ENCODE results near the gene PIP5K1C. TPM values are rescaled to one million over a fixed set of nuclear protein-coding genes. Genes with fewer than 3 reads are reported as not detected.
A peak's percentile ranks its signal among the peaks of the same experiment; 100 is the strongest.

PIP5K1C gene
- total and polyA plus RNA-seq, 9 of the 15 experiments (the other 6 are each of a cell fraction or from before 2014, with no cell fraction given): 0.38 to 22.1 (median 4.1) TPM

GRCh38 chr19:3618144-3618810 lies 82.0 kb downstream of the PIP5K1C start (continued):
- no peak for TF ChIP-seq E2F6 (IDR thresholded peaks at IDR 0.05; ENCODE audit: borderline replicate concordance in 1 of 2, extremely low read depth in 1 of 2, insufficient read depth in 1 of 2, insufficient read length in 1 of 2, low read depth in 1 of 2, low read length in 1 of 2, poor library complexity in 1 of 2, severe bottlenecking in 1 of 2)
- no peak for TF ChIP-seq ZBTB12 (CRISPR knock-in tag; IDR thresholded peaks at IDR 0.05)
- TF ChIP-seq NFE2L1 (tag; IDR thresholded peaks at IDR 0.05; ENCODE audit: borderline replicate concordance, low read depth): no peak
- TF ChIP-seq HNRNPUL1 (IDR thresholded peaks at IDR 0.05; ENCODE audit: low read length): no peak
- TF ChIP-seq ZNF121 (CRISPR knock-in tag; conservative IDR thresholded peaks at IDR 0.05): no peak
- TF ChIP-seq ATF7 (IDR thresholded peaks at IDR 0.05): no peak
- no peak for TF ChIP-seq MITF (IDR thresholded peaks at IDR 0.05)
- TF ChIP-seq ZNF644 (tag; IDR thresholded peaks at IDR 0.05; ENCODE audit: low read depth): no peak
- peak in 1 of 3 experiments; percentile 38 for TF ChIP-seq YY1 (IDR thresholded peaks at IDR 0.05; ENCODE audit: borderline replicate concordance in 1 of 3, control insufficient read depth in 1 of 3, extremely low read depth in 1 of 3, insufficient read depth in 3 of 3, insufficient read length in 1 of 3, insufficient replicate concordance in 2 of 3, low read depth in 1 of 3, low read length in 2 of 3)
- TF ChIP-seq EWSR1 (IDR thresholded peaks at IDR 0.05; ENCODE audit: borderline replicate concordance, low read depth, partially characterized antibody): no peak
- TF ChIP-seq MXI1 (IDR thresholded peaks at IDR 0.05; ENCODE audit: low read depth, low read length): no peak
- TF ChIP-seq EHMT2 (IDR thresholded peaks at IDR 0.05): no peak
- no peak for TF ChIP-seq ZNF274 (IDR thresholded peaks at IDR 0.05; ENCODE audit: borderline replicate concordance, low read depth, low read length)
- no peak for TF ChIP-seq ZNF639 (CRISPR knock-in tag; conservative IDR thresholded peaks at IDR 0.05 in 1 of 2, IDR thresholded peaks at IDR 0.05 in 1 of 2)
- no peak for TF ChIP-seq NFE2 (IDR thresholded peaks at IDR 0.05; ENCODE audit: low read depth)
- no peak for TF ChIP-seq PHTF2 (CRISPR knock-in tag; IDR thresholded peaks at IDR 0.05)
- no peak for TF ChIP-seq ZNF766 (CRISPR knock-in tag; conservative IDR thresholded peaks at IDR 0.05)
- no peak for TF ChIP-seq ZNF586 (CRISPR knock-in tag; conservative IDR thresholded peaks at IDR 0.05)
- no peak for TF ChIP-seq NR4A1 (CRISPR knock-in tag; IDR thresholded peaks at IDR 0.05)
- no peak for TF ChIP-seq NR4A1 (tag; IDR thresholded peaks at IDR 0.05)
- no peak for TF ChIP-seq SRF (CRISPR knock-in tag; IDR thresholded peaks at IDR 0.05)
